Measurements from ENCODE around the gene RHBDD1. TPM values are rescaled to one million over a fixed set of nuclear protein-coding genes. Genes with fewer than 3 reads are reported as not detected.

Gene RHBDD1
- total RNA-seq, 2 donors from 2014 or later = 7.9 to 9.9 TPM

DNA sequence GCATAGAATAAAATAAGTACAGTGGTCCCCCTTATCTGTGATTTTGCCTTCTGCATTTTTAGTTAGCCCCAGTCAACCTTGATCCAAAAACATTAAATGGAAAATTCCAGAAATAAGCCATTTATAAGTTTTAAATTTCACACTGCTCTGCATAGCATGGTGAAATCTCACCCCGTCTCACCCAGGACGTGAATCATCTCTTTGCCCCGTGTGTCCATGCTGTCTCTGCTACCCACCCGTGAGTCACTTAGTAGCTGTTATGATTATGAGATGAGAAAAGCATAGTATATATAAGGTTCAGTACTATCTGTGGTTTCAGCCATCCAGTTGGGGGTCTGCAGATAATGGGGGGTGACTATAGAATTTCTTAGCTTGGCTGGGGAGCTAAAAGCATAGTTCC, 67.3 kb downstream of the RHBDD1 start:
- intact Hi-C loops (cut with DNase I) = no loop called here

DNA sequence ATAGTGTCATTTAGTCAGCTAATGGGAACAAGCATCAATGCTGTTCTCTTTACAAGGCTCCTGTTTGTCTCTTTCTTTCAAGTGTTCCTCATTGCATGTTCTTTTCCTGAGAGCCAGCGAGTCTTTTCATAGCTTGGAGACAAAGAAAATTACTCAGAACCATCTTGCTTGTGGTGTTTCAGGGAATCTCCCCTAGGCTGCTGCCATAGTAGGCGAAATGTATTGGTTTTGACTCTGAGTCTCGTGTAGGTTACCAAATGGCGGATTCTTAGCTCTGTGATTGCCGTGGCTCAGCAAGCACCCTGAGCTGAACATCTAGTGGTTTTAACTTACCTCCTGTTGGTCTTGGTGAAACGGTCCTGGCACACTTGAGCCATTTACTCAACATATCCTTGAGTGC, 68.7 kb downstream of the RHBDD1 start:
- no peaks in the 10 kb centered on the region for H3K36me3 ChIP-seq (replicated peaks in 1 of 2; ENCODE audit: insufficient read depth in 1 of 2, low read depth in 2 of 2)
- DNase-seq (no peak), ATAC-seq (no peak)
- H3K27me3 ChIP-seq = no peaks in the 10 kb centered on the region
- H3K4me3 ChIP-seq = no peak overlapping the region
- intact Hi-C loops (cut with DNase I) = no loop called here
- no peak overlapping the region for H3K27ac ChIP-seq
- H3K9me3 ChIP-seq = no peaks in the 10 kb centered on the region
- no peak for TF ChIP-seq POLR2A (IDR thresholded peaks at IDR 0.05)
- TF ChIP-seq, protein P1, sequence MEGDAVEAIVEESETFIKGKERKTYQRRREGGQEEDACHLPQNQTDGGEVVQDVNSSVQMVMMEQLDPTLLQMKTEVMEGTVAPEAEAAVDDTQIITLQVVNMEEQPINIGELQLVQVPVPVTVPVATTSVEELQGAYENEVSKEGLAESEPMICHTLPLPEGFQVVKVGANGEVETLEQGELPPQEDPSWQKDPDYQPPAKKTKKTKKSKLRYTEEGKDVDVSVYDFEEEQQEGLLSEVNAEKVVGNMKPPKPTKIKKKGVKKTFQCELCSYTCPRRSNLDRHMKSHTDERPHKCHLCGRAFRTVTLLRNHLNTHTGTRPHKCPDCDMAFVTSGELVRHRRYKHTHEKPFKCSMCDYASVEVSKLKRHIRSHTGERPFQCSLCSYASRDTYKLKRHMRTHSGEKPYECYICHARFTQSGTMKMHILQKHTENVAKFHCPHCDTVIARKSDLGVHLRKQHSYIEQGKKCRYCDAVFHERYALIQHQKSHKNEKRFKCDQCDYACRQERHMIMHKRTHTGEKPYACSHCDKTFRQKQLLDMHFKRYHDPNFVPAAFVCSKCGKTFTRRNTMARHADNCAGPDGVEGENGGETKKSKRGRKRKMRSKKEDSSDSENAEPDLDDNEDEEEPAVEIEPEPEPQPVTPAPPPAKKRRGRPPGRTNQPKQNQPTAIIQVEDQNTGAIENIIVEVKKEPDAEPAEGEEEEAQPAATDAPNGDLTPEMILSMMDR (IDR thresholded peaks at IDR 0.05) = no peak
- 94 to 95% methylated on average over 6 of the region's 6 CpGs for WGBS, 2 donors
- H3K4me1 ChIP-seq = no peaks in the 10 kb centered on the region

More for the DNA sequence above, 67.3 kb downstream of the RHBDD1 start:
- ATAC-seq (no peak), DNase-seq (no peak)
- Histone ChIP-seq H3K36me3 (replicated peaks in 1 of 2; ENCODE audit: insufficient read depth in 1 of 2, low read depth in 2 of 2) (no peaks in the 10 kb centered on the region), H3K27ac (no peak overlapping the region), H3K4me1 (no peaks in the 10 kb centered on the region), H3K4me3 (no peak overlapping the region), H3K9me3 (no peaks in the 10 kb centered on the region), H3K27me3 (no peaks in the 10 kb centered on the region)
- TF ChIP-seq, protein P1 (IDR thresholded peaks at IDR 0.05) = no peak
- no peak for TF ChIP-seq POLR2A (IDR thresholded peaks at IDR 0.05)
- 84 to 91% methylated on average over 4 of the region's 4 CpGs for WGBS, 2 donors

DNA sequence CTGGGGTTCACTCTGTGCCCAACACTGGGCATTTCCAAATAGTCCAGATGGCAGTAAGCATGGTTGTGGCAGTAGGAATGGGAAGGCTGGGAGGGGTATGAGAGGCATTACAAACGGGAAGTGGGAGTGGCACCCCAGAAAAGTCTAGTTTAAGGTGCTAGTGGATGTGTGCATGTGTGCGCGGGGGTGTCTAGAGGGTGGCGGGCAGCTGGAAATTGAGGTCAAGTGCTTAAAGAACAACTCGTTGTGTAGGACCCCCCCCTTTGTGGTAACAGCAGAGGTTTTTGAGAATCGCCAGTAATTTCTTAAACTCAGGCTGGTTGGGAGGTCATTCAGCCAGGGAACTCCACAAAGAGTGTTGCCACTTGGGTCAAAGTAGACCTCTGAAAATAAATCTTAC, 69.9 kb downstream of the RHBDD1 start:
- no peak for DNase-seq
- H3K27ac ChIP-seq = no peak overlapping the region
- H3K9me3 ChIP-seq = no peaks in the 10 kb centered on the region
- no peaks in the 10 kb centered on the region for H3K4me1 ChIP-seq
- no peaks in the 10 kb centered on the region for H3K27me3 ChIP-seq
- H3K36me3 ChIP-seq (replicated peaks in 1 of 2; ENCODE audit: insufficient read depth in 1 of 2, low read depth in 2 of 2) = no peaks in the 10 kb centered on the region
- WGBS, 2 donors = 80 to 94% methylated on average over 6 of the region's 6 CpGs
- intact Hi-C loops (cut with DNase I) = no loop called here
- TF ChIP-seq, protein P1 (IDR thresholded peaks at IDR 0.05) = no peak
- TF ChIP-seq POLR2A (IDR thresholded peaks at IDR 0.05) = no peak
- ATAC-seq = no peak
- H3K4me3 ChIP-seq = no peak overlapping the region

DNA sequence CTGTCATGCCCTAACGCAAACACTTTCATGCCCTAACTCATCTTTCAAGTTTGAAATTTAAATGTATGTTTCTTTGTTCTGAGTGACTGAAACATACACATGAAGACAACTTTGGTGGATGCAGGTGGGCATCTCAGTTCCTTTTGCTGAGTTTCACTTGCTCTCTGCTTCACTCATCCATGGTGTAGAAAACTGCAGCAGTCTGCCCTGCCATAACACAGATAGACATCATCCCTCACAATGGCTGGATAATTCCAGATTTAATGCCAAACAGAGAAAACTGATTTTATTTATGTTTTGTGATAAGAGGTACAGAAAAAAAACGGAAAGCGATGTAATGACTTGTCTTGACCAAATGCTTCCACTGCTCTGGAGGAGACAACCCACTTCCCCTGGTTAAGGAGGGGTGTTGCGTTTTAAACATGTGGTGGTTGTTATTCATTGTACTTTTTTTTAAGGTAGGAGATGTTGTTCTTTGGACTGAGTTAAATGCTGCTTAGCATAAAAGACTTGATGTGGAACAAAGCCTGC, 70.4 kb downstream of the RHBDD1 start:
- Histone ChIP-seq H3K36me3 (replicated peaks in 1 of 2; ENCODE audit: insufficient read depth in 1 of 2, low read depth in 2 of 2) (no peaks in the 10 kb centered on the region), H3K4me3 (no peak overlapping the region), H3K27ac (no peak overlapping the region), H3K4me1 (no peaks in the 10 kb centered on the region), H3K9me3 (no peaks in the 10 kb centered on the region), H3K27me3 (no peaks in the 10 kb centered on the region)
- TF ChIP-seq POLR2A (IDR thresholded peaks at IDR 0.05) = no peak
- TF ChIP-seq, protein P1 (IDR thresholded peaks at IDR 0.05) = no peak
- intact Hi-C loops (cut with DNase I) = no loop called here
- ATAC-seq = no peak
- no peak for DNase-seq
- 80 to 82% methylated on average over 4 of the region's 4 CpGs for WGBS, 2 donors

DNA sequence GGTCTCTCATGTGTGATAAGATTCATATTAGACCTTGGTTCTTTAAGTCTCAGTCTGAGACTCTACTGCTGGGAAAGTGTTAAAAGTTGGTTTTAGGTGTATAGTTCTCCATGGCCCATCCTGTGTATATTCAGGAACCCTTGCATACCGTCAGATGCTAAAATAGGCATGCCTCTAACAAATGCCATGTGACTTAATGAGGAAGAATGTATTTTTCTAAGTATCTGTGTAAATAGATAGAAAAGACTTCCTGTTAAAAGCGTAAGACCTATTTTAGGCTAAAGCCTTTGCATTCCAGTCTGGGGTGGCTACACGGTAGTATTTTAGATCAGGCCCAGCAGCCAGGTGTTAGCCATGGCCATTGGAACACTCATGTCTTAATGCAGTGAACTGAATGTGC, 73.3 kb downstream of the RHBDD1 start:
- H3K27ac ChIP-seq = no peak overlapping the region
- 80 to 90% methylated on average over 3 of the region's 3 CpGs for WGBS, 2 donors
- H3K36me3 ChIP-seq (replicated peaks in 1 of 2; ENCODE audit: insufficient read depth in 1 of 2, low read depth in 2 of 2) = peaks cover 0 to 3% of the 10 kb centered on the region in 2 donors
- DNase-seq = no peak
- no peak overlapping the region for H3K4me3 ChIP-seq
- intact Hi-C loops (cut with DNase I) = no loop called here
- no peak for ATAC-seq
- H3K4me1 ChIP-seq = no peaks in the 10 kb centered on the region
- H3K9me3 ChIP-seq = no peaks in the 10 kb centered on the region
- TF ChIP-seq POLR2A (IDR thresholded peaks at IDR 0.05) = no peak
- TF ChIP-seq, protein P1 (IDR thresholded peaks at IDR 0.05) = no peak
- no peaks in the 10 kb centered on the region for H3K27me3 ChIP-seq
